C4-2B (cell line): ENCODE results near the gene SLC35D3.
"Not testable (repeated sequence)": the region's sequence is repeated elsewhere in the genome, so short reads cannot be mapped to it uniquely, and the experiment has no call there.

Source experiments
- H3K27ac ChIP-seq: fragments of 450-650 bp; 2 replicates; pipeline ENCODE4 v1.5.1; 2017
- CTCF ChIP-seq: fragments of 450-650 bp; conservative IDR thresholded peaks from 2 replicates; pipeline ENCODE4 v1.5.1; 2017; ENCODE audit warnings: mild to moderate bottlenecking
- ZFX ChIP-seq: fragments of 450-650 bp; IDR thresholded peaks from 2 replicates; pipeline ENCODE4 v1.6.1; 2017

The SLC35D3 gene

DNA sequence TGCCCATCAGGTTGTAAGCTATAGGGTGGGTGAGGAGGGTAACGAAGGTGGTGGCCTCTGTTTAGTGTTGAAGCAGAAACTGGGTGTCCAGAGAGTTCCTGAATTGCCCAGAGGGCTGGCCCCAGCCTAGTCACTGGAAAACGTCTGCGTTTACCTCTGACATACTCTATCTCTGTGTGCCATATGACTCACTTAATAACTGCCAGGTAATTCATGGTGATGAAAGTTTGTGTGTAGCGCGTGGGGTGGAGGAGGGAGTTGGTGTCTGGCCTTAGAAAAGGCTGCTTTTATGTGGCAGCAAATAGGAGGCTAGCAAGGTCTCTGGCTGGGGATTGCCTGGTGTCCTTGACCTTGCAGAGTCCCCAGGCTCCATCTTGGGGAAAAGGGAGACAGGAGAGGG lies 47.3 kb downstream of the SLC35D3 start:
- TF ChIP-seq CTCF (no peak), ZFX (no peak)
- no peak overlapping the region for H3K27ac ChIP-seq

DNA sequence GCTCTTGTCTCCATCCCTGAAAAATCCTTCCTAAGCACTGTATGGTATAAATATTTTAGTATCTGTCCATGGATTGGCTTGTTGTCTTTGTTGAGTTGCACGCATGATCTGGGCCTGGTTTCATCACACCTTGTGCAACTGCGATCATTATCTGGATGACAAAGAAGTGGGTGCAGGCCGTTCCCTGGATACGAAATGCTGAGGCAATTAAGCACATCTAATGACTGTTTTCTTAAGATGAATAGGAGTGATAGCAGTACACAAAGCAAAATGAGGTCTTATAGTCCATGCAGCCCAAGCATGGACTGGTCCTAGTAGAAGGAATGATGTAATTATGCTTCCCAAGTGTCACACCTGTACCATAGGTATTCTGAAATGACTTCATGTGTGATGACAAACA lies 47.8 kb downstream of the SLC35D3 start:
- TF ChIP-seq ZFX (no peak), CTCF (no peak)
- H3K27ac ChIP-seq: no peak overlapping the region

- no peak overlapping the region for H3K27ac ChIP-seq
- no peak for TF ChIP-seq ZFX
- no peak for TF ChIP-seq CTCF
Observed at GRCh38 chr6:136971609-136972008, 49.5 kb downstream of the SLC35D3 start.

DNA sequence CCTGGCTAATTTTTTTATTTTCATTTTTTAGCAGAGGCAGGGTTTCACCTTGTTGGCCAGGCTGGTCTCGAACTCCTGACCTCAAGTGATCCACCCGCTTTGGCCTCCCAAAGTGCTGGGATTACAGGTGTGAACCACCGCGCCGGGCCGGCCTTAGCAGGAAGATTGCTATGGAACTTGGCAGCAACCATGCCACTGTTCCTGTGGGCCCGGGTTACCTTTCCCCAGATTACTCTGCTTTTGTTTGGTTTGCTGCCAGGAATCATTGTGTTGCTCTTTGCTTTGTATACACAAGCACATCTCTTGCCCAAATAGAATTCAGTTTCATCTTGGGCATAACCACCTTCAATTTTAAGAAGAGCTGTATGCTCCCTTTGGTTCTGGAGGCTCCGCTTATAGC lies 51.7 kb downstream of the SLC35D3 start:
- not testable (repeated sequence) for H3K27ac ChIP-seq
